Naive B cell (primary cell): Measurements from ENCODE around the gene TMEM87B. TPM values are rescaled to one million over a fixed set of nuclear protein-coding genes. Genes with fewer than 3 reads are reported as not detected.
"Not testable (repeated sequence)": the region's sequence is repeated elsewhere in the genome, so short reads cannot be mapped to it uniquely, and the experiment has no call there.

Experiments used
- ATAC-seq, 2 donors: fragments of 150-1000 bp; cut with Tn5 transposase; 2 replicates each; pipeline ENCODE4 v1.10.0; 2021; ENCODE audit warnings: low read depth in 2 of 2, mild to moderate bottlenecking in 2 of 2, moderate library complexity in 2 of 2
- DNase-seq: peaks from one replicate; pipeline ENCODE4 v3.0.0; 2022
- H3K27ac Mint-ChIP-seq, 6 donors: one replicate each; pipeline ENCODE4 v1.8.0; 2020 to 2022; ENCODE audit warnings: mild to moderate bottlenecking in 6 of 6, mixed read lengths in 6 of 6, moderate library complexity in 5 of 6, inconsistent platforms in 2 of 6
- H3K27me3 Mint-ChIP-seq, 3 donors: one replicate each; pipeline ENCODE4 v1.8.0; 2021 to 2022; ENCODE audit warnings: mixed read lengths in 3 of 3, mild to moderate bottlenecking in 1 of 3
- H3K36me3 Mint-ChIP-seq, 2 donors: one replicate each; pipeline ENCODE4 v1.8.0; 2020 to 2022; ENCODE audit warnings: mixed read lengths in 2 of 2, inconsistent platforms in 1 of 2, mild to moderate bottlenecking in 1 of 2
- H3K4me1 Mint-ChIP-seq, 3 donors: one replicate each; pipeline ENCODE4 v1.8.0; 2020 to 2022; ENCODE audit warnings: mixed read lengths in 3 of 3, inconsistent platforms in 1 of 3, mild to moderate bottlenecking in 1 of 3, moderate library complexity in 1 of 3
- H3K4me3 Mint-ChIP-seq, 8 donors: one replicate each; pipeline ENCODE4 v1.8.0; 2020 to 2022; ENCODE audit warnings: mild to moderate bottlenecking in 8 of 8, mixed read lengths in 8 of 8, moderate library complexity in 8 of 8, inconsistent platforms in 2 of 8
- H3K9me3 Mint-ChIP-seq, 7 donors: one replicate each; pipeline ENCODE4 v1.8.0; 2020 to 2022; ENCODE audit warnings: mixed read lengths in 7 of 7, mild to moderate bottlenecking in 5 of 7, inconsistent platforms in 2 of 7, moderate library complexity in 1 of 7
- polyA plus RNA-seq, 6 donors: library from polyadenylated mRNA; unstranded; fragments of 300-500 nt; fragmentation: Illumina TruSeq; gene quantifications; one replicate each; pipeline ENCODE4 v1.2.3, GENCODE V29; 2021; ENCODE audit warnings: low read depth in 6 of 6

The TMEM87B gene
- polyA plus RNA-seq, 6 donors from 2014 or later: 5.3 to 12.6 (median 9.5) TPM

DNA sequence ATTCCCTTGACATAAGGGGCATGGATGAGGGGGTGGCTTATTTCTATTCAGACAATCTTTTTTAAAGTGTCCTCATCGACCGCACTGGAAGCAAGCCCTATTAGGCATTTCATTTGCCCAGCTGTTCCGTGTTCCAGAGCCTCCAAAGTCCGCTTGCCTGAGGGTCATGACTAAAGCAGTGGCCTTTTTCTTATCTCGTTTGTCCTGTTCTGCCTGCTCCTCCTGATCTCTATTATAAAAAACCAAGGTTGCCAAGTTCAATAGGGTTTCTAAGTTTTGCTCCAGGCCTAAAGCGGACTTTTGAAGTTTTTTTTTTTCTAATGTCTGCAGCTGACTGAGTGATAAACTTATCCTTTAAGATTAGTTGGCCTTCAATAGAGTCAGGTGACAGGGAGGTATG is 13.6 kb upstream of the TMEM87B start:
- H3K4me1 Mint-ChIP-seq, H3K27ac Mint-ChIP-seq, H3K4me3 Mint-ChIP-seq, DNase-seq, H3K27me3 Mint-ChIP-seq, ATAC-seq: not testable (repeated sequence)
- peaks cover 9 to 49% (median 12%) of the 10 kb centered on the region in 7 donors for H3K9me3 Mint-ChIP-seq
- H3K36me3 Mint-ChIP-seq: peaks cover 8 to 29% of the 10 kb centered on the region in 2 donors

DNA sequence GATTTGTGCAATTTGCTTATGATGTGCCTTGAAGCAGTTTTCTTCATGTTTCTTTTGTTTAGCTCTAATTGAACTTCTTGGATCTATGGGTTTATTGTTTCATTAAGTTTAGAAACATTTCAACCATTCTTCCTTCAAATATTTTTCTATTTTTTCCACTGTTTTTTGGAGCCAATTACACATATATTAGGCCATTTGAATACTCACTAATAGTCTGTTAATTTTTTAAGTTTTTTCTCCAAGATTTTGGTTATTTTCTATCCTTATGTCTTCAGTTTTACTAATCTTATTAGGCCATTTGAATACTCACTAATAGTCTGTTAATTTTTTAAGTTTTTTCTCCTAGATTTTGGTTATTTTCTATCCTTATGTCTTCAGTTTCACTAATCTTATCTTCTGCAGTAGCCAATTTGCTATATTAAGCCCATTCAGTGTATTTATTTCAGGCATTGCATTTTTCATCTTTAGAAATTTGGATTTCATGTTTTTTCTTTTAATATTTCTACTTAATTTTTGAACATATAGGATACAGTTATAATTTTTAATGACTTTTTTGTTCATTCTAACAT is 9.5 kb upstream of the TMEM87B start:
- Mint-ChIP-seq H3K9me3 (peaks cover 3 to 19% (median 13%) of the 10 kb centered on the region in 7 donors), H3K27ac (no peak overlapping the region), H3K36me3 (peaks cover 3 to 15% of the 10 kb centered on the region in 2 donors), H3K4me3 (no peak overlapping the region), H3K27me3 (peaks cover 5 to 23% (median 10%) of the 10 kb centered on the region in 3 donors), H3K4me1 (peaks cover 0 to 3% (median 0%) of the 10 kb centered on the region in 3 donors)
- DNase-seq (no peak), ATAC-seq (no peak)

DNA sequence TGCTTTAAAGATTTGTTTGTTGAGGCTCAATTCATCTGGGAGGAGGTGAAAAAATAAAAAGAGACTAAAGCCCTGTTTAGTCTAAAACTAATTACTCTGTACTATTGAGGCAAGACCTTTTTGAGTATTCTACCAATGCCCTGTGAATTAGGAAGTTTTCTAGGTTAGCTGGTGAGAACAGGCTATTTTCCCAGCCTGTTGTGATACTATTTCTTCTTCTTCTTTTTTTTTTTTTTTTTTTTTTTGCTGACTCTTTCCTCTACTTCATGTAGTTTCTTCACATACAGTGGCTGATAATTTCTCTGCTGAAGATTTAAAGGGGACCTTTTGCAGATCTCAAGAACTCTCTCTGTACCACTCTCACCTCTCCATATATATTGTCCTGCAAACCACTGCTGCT is 8.8 kb upstream of the TMEM87B start:
- DNase-seq: no peak
- no peak for ATAC-seq
- H3K4me1 Mint-ChIP-seq: peaks cover 0 to 3% (median 0%) of the 10 kb centered on the region in 3 donors

DNA sequence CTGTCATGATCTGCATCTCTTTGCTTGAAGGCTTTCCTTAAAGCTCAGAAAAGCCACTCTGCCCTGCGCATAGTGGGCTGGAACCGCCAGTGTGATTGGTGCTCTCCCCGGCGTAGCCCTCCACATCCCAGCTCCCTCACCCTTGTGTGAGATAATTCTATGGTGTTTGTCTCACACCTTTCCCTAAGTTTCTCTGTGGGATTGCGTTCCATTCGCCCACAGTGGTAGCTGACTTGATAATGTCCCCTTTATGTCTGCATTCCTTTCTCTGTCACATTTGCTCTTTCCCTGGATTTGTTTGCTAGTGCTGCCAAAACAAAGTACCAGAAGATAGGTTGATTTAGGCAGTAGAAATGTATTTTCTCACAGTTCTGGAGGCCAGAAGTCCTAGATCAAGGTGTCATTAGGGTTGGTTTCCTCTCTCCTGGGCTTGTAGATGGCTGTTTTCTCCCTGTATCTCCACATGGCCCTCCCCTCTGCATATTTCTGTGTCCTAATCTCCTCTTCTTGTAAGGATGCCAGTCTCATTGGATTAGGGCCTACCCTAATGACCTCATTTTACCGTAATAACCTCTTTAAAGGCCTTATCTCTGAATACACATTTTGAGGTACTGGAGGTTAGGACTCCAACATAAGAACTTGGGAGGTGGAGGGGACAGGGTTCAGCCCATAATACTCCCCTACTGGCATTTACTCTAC is 7.4 kb upstream of the TMEM87B start:
- Mint-ChIP-seq H3K9me3 (peaks cover 3 to 19% (median 13%) of the 10 kb centered on the region in 7 donors), H3K27me3 (peaks cover 5 to 23% (median 10%) of the 10 kb centered on the region in 3 donors), H3K4me1 (peaks cover 0 to 3% (median 0%) of the 10 kb centered on the region in 3 donors), H3K27ac (no peak overlapping the region), H3K4me3 (no peak overlapping the region), H3K36me3 (peaks cover 3 to 15% of the 10 kb centered on the region in 2 donors)
- no peak for ATAC-seq
- DNase-seq: no peak

More for the DNA sequence above, 8.8 kb upstream of the TMEM87B start:
- Mint-ChIP-seq H3K9me3 (peaks cover 3 to 19% (median 13%) of the 10 kb centered on the region in 7 donors), H3K4me3 (peak overlapping the region in 1 of 8 donors; percentile 23), H3K27ac (no peak overlapping the region), H3K36me3 (peaks cover 3 to 15% of the 10 kb centered on the region in 2 donors), H3K27me3 (peaks cover 5 to 23% (median 10%) of the 10 kb centered on the region in 3 donors)

DNA sequence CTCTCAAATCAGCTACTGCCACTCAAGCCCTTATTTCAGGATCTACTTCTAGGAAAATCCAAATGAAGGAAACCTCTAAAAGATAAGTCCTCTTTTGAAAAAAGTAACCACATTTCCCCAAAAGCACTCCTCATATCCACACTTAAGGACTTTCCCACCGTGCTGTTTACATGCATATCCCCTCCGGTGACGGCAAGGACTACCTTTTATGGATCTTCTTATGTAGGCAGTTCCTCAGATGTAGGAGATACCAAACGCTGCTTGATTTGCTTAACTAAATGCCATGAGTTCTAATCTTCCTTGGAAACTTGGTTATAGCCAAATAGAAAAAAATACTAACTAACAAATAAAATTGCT is 6.9 kb upstream of the TMEM87B start:
- DNase-seq (no peak), ATAC-seq (no peak)
- Mint-ChIP-seq H3K4me1 (peaks cover under 1 to 4% (median 2%) of the 10 kb centered on the region in 3 donors), H3K4me3 (no peak overlapping the region), H3K36me3 (peaks cover 3 to 15% of the 10 kb centered on the region in 2 donors), H3K9me3 (peaks cover 3 to 19% (median 13%) of the 10 kb centered on the region in 7 donors), H3K27me3 (peaks cover 5 to 23% (median 10%) of the 10 kb centered on the region in 3 donors), H3K27ac (no peak overlapping the region)

GRCh38 chr2:112048887-112049286 is 6.2 kb upstream of the TMEM87B start:
- peak; percentile 61 to 75 for ATAC-seq

DNA sequence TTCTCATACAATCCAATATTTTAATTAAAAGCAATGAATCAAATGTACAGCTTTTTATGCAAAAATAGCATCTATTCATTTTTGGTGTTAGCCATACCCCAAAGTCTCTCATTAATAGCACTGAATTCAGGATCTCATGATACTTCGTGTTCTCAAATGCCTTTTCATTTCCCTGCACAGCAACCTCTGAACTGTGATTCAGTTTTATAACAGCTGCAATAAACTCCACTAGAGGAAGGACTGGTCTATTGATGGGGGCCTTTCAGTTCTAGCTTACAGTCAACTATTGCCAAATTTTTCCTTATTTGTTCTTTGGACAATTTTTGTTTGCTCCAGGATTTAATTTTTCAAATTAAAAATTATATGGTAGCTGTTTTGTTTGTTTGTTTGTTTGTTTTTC is 4.8 kb upstream of the TMEM87B start:
- H3K4me3 Mint-ChIP-seq: no peak overlapping the region
- no peak for DNase-seq
- no peak overlapping the region for H3K27ac Mint-ChIP-seq
- peaks cover 2 to 10% of the 10 kb centered on the region in 2 donors for H3K36me3 Mint-ChIP-seq
- peaks cover 1 to 14% (median 8%) of the 10 kb centered on the region in 7 donors for H3K9me3 Mint-ChIP-seq
- peaks cover 12 to 13% (median 13%) of the 10 kb centered on the region in 3 donors for H3K4me1 Mint-ChIP-seq
- ATAC-seq: no peak
- H3K27me3 Mint-ChIP-seq: peaks cover 5 to 23% (median 10%) of the 10 kb centered on the region in 3 donors

More at GRCh38 chr2:112048887-112049286, 6.2 kb upstream of the TMEM87B start:
- Mint-ChIP-seq H3K27ac (no peak overlapping the region), H3K4me3 (no peak overlapping the region), H3K36me3 (peaks cover 3 to 15% of the 10 kb centered on the region in 2 donors), H3K27me3 (peaks cover 5 to 23% (median 10%) of the 10 kb centered on the region in 3 donors), H3K9me3 (peaks cover 3 to 19% (median 13%) of the 10 kb centered on the region in 7 donors), H3K4me1 (peaks cover 7 to 8% (median 8%) of the 10 kb centered on the region in 3 donors)
- DNase-seq: peak; percentile 49

GRCh38 chr2:112053917-112054846 is 887 bp upstream of the TMEM87B start:
- Mint-ChIP-seq H3K9me3 (peaks cover 0 to 2% (median 0%) of the 10 kb centered on the region in 7 donors), H3K27me3 (peaks cover 0 to 5% (median 0%) of the 10 kb centered on the region in 3 donors), H3K36me3 (peaks cover 0 to 2% of the 10 kb centered on the region in 2 donors), H3K27ac (peak overlapping the region; percentile 87 to 99 (median 98)), H3K4me1 (peaks cover 39 to 43% (median 40%) of the 10 kb centered on the region in 3 donors), H3K4me3 (peak overlapping the region; percentile 84 to 99 (median 98))
- peak; percentile 57 to 62 for ATAC-seq
- DNase-seq: peak; percentile 98

GRCh38 chr2:112055730-112056625 is 909 bp downstream of the TMEM87B start:
- peak; percentile 47 for DNase-seq
- no peaks in the 10 kb centered on the region for H3K27me3 Mint-ChIP-seq
- peak overlapping the region; percentile 84 to 97 (median 94) for H3K4me3 Mint-ChIP-seq
- peaks cover under 1 to 4% of the 10 kb centered on the region in 2 donors for H3K36me3 Mint-ChIP-seq
- peak overlapping the region; percentile 78 to 94 (median 90) for H3K27ac Mint-ChIP-seq
- peaks cover 0 to 2% (median 0%) of the 10 kb centered on the region in 7 donors for H3K9me3 Mint-ChIP-seq
- peaks cover 39 to 46% (median 43%) of the 10 kb centered on the region in 3 donors for H3K4me1 Mint-ChIP-seq
- no peak for ATAC-seq

GRCh38 chr2:112056626-112056987 is 1.5 kb downstream of the TMEM87B start:
- peaks cover 43 to 46% (median 43%) of the 10 kb centered on the region in 3 donors for H3K4me1 Mint-ChIP-seq

DNA sequence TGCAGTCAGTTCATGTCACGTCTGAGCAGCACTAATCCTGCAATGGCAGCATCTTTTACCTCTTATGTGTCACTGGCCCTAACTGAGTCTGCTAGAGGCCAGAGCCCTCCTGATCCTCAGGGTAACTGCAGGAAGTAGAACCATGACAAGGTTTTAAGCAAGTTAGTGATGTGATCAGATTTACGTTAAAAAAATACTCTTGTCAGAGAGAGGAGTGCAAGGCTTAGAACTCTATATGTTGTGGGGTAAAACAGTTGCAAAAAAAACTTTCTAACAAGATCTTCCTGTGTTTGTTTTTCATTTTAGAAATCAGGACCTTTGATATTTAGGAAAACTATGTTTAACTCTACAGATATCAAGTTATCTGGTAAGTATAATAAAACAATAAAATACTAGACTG is 4.6 kb downstream of the TMEM87B start:
- Mint-ChIP-seq H3K9me3 (peaks cover 0 to 3% (median 0%) of the 10 kb centered on the region in 7 donors), H3K4me3 (peak overlapping the region in 2 of 8 donors; percentile 25 to 51), H3K27me3 (no peaks in the 10 kb centered on the region), H3K27ac (no peak overlapping the region), H3K36me3 (peaks cover 19 to 22% of the 10 kb centered on the region in 2 donors), H3K4me1 (peaks cover 43 to 45% (median 44%) of the 10 kb centered on the region in 3 donors)
- no peak for ATAC-seq
- no peak for DNase-seq

More at GRCh38 chr2:112056626-112056987, 1.5 kb downstream of the TMEM87B start:
- Mint-ChIP-seq H3K27me3 (no peaks in the 10 kb centered on the region), H3K36me3 (peaks cover 4 to 7% of the 10 kb centered on the region in 2 donors), H3K4me3 (peak overlapping the region; percentile 84 to 97 (median 94)), H3K27ac (peak overlapping the region; percentile 78 to 94 (median 90)), H3K9me3 (peaks cover 0 to 2% (median 0%) of the 10 kb centered on the region in 7 donors)
- ATAC-seq: no peak
- DNase-seq: no peak

DNA sequence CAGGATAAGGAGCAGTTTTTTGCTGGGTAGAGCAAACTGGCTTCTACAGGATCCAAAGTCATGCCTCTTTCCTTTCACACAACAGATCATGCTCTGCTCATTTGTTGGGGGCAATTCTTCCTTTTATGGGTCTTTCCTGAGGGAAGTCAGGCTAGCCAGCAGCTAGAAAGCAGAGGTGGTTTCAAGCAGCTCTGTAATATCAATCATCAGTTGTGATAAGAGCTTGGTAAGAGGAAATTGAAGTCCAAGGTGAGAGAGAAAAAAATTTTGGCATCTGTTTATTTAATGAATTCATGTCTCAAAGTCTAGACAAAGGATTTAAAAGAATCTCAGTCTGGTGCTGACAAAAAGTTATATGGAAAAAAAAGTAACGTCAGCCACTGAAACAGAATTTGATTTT is 6.2 kb downstream of the TMEM87B start:
- ATAC-seq: no peak
- DNase-seq: no peak
- Mint-ChIP-seq H3K27ac (no peak overlapping the region), H3K27me3 (no peaks in the 10 kb centered on the region), H3K9me3 (peaks cover 0 to 3% (median 0%) of the 10 kb centered on the region in 7 donors), H3K4me3 (no peak overlapping the region), H3K4me1 (peaks cover 43 to 47% (median 44%) of the 10 kb centered on the region in 3 donors), H3K36me3 (peaks cover 28 to 31% of the 10 kb centered on the region in 2 donors)
